Myocyte (in vitro differentiated cells): ENCODE data around the gene ONECUT3. TPM values are rescaled to one million over a fixed set of nuclear protein-coding genes. Genes with fewer than 3 reads are reported as not detected.

Source experiments
- DNase-seq: peaks from one replicate; pipeline ENCODE4 v3.0.0-alpha.2; 2012; ENCODE audit warnings: low read depth
- total RNA-seq: library from RNA; depleted of rRNA; stranded (reverse); fragments of >200 nt; gene quantifications from 2 replicates; pipeline ENCODE4 v1.2.3, GENCODE V29; 2014

The ONECUT3 gene
- total RNA-seq, 1 donor from 2014 or later: not detected

DNA sequence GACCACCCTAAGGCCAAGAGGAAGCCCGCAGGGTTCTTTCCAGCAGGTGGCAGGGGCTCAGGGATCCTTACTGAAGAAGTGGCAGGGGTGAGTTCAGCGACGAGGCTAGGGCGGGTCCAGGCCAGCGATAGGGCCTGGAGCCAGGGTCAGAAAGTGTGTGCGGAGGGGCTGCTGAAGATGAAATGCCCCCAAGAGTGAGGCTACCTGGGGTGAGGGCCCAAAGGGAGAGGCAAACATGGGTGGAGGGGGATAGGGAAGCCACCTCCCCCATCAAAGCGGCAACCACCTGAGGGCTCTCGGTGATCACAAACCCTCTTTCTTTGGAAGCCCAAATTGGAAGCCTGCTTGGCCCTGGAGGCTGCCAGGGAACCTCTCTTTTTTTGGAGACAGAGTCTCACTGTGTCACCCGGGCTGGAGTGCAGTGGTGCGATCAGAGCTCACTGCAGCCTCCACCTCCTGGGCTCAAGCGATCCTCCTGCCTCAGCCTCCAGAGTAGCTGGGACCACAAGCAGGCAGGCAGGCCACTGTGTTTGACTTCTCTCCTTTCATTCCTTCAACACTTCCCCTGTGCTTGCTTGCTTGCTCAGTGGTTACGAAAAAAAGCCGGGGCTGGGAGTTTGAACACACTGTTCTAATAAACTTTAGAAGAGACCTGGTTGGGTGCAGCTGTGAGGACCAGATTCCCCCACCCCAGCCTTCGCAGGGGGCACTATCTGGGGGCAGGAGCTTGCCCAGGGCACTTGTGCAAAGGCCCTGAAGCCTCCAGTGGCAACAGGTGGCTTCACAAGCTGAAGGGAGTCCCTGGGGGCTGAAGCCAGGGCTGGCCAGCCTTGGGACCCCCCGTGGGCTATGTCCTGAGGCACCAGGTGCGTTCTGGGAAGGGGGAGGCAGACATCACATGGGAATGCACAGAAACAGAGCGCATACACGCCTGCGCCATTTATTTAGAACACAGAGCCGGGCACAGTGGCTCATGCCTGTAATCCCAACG lies 60.2 kb downstream of the ONECUT3 start:
- DNase-seq: no peak

DNA sequence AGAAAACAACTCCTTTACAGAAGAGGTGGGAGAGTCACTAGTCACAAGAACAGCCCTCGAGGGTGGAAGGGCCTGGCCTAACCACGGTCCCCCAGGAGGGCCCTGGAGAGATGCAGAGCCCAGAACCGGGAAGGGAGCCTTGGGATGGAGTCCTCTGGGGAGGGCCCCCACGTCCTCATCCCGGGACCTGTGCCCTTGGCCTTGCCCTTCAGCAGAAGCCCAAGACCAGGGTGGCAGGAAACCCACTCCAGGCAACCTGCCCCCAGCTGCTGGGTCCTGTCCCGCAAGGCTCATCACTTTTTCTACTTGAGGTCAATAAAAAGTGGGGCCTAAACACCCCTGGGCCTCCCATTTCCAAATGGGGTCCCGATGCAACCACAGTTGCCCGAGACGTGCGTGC lies 61.1 kb downstream of the ONECUT3 start:
- no peak for DNase-seq

DNA sequence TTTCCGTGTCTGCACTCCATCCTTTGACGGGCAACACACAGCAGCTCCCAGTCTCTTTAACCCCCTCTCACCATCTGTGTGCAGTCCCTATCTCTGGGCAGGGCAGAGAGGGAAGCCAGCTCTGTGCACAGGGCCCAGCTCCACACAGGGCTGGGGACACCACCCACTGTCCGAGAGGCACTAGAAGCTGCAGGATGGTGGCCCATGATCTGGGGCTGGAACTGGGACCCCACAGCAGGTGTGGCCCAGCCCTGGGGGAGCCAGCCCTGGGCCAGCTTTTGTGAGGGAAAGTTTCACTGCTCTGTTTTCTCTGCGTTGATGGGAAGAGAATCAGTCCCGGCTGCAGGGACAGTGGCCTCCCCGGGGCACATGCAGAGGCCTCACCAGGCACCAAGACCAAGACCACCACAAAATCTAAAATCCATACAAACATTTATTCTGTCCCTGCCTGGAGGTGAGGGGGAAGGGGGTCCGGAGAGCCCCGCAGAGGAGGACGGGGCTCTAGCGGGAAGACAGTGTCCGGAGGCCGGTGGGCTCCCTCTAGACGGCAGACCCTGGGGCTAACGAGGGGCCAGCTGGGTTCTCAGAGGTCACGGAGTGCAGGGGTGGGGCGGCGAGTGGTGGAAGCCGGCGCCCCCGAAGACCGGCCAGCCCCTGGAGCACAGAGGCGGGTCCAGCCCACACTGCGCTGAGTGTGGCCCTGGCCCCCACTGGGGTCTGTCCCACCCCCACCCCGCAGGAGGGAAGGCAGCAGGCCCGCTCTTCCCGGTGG lies 61.7 kb downstream of the ONECUT3 start:
- DNase-seq: no peak

DNA sequence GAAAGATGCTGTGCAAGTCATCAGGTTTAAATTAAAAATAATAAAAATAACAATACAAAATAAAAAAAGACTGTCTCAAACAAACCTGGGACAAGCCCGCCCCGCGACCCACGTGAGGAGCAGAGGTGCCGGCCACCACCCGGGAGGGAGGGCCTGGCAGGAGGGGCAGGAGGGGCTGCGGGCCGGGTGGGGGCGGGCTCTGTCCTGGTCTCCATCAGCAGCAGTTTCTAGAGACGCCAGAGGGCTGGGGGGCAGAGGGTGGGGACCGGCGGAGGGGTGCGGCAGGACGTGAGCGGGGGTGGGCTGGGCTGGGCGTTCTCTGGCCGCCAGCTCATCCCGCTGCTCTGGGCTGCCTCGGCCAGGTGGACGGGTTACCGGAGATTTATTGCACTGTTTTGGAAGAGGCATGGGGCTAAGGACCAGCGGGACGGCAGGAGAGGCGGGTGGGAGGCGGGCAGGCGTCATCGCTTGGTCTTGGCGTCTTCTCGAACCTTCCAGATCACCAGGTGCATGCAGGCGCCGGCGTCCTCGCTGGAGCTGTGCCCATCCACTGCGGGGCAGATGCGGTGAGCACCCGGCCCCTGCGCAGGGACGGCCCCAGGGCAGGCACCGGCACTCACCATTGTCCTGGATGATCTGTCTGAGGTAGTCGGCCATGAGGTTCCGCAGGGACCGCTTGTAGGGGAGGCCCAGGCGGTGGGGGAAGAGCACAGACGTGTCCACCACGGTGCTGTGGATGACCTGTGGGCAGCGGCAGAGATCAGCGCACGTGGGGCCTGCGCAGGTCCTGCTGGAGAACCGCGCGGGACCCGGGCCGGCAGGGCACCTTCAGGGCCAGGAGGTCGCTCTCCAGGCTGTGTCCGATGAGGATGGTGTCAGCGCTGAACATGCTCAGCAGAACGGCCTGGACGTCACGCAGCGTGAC lies 62.6 kb downstream of the ONECUT3 start:
- DNase-seq: no peak

DNA sequence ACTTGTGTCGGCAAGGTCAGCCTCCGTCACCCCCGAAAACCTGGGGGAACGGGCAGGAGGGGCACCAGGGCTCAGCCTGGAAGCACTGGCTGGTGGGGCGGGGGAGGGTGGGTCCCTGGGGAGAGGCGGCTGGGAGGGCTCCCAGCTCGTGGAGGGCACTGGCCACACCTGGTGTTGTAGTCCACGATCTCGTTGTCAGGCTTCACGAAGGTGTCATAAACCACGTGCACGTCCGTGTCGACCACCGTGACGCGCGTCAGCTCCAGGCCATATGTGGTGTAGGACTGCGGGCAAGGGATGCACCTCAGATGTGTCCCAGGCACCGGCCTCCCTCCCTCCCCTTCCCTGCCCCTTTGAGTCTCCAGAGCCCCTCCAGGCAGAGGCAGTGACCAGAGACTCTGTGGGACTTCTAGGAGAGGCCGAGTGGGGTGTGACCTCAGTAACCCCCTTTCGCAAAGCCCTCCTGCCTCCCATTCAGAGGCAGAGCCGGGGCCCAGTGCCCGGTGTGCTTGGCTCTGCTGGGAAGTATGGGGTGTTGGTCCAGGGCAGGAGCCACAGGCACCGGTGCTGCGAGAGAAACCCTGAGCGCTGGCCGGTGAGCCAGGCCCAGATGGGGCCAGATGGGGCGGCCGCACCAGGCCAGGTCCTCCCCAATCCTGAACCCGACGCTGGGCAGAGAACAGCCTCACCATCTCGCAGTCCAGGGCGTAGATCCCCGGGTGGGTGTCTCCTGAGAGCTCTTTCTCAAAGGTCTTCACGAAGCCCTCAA lies 63.4 kb downstream of the ONECUT3 start:
- DNase-seq: no peak

DNA sequence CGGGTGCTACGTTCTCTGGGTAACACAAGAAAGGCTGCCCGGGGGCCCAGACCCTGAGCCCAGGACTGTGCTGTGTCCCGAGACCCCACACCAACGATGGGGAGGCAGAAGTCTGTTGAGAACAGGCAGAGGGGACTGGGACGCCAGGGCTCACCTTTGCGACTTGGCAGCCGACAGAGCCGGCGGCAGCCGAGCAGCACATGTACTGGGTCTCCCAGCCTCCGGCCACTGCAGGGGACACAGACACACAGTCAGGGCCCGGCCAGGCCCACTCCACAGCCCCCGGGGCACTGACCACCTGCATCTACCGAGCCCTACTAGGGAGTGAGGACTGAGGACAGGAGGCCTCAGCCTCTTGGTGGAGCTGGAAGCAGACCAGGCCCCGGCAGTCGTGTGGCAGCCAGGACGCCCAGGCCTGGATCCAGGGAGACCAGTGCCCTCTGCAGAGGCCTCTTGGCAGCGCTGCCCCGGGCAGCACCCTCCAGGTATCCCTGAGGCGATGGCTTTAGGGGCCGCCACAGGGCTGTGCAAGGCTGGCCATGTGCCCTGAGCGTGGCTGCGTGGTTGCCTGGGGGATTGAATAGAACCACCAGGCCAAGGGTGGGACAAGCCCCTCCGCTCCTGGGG lies 64.4 kb downstream of the ONECUT3 start:
- DNase-seq: no peak

DNA sequence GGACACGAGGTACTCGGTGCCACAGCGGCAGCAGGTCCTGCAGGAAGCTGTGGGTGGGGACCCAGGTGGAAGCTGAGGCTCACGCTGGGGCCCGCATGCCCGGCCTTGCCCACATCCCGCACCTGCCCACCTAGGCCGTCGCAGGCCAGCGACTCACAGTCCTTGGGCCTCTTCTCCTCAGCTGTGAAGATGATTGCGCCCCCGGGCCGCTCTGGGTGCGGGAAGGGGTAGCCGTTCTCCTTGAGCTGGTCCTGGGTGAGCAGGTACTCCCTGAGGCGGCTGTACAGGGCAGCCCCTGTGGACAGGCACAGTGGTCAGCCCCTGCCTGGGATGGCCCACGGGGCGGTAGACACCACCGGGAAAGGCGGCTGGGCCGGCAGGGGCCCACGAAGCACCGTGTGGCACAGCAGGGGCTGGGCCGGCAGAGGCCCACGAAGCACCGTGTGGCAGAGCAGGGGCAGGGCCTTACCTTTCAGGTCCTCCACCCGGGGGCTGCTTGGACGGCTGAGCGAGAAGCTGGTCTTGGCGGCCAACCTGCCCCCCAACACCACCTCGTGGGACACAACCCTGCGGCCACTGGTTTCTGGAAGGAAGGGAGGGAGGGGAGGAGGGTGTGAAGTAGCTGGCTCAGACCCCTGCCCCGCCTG lies 65.4 kb downstream of the ONECUT3 start:
- no peak for DNase-seq

DNA sequence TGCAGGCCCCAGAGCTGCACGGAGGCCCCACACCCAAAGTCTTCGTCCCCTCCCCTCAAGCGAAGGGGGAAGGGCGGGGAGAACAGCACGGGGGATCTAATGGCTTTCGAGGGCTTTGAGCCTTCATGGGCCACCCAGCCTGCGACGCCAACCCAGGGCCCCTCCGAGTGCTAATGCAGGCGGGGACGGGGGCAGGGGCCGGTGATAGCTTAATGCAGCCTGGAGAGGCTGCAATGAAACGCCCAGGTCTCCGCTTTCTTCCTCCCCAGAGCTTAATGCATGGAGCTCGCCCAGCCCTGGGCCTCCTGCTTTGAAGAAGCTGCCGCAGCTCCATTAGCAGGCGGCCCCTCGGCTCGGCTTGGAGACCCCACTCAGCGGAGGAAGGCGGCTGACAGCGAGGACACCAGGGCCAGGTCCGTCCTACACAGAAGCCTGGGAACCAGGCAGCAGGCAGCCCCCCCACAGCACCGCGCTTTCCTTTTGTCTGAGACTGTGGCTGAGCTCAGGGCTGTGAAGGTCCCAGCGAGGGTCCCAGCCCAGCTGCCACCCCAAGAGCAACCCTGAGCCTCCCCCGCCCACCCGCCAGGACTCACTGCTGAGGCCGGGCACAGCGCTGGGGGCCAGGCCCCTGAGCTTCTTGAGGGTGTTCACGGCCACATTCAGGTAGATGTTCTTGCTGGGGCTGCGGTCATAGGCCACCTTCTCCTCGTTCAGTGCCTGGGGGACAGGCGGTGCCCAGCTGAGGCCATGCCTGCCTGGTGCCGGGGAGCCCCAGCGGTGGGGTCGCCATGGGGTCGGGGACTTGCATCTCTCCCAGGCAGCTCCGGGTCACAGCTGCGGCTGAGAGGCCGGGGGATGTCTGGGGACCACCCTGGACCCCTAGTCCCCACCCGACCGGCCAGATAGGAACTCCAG lies 66.3 kb downstream of the ONECUT3 start:
- DNase-seq: no peak

DNA sequence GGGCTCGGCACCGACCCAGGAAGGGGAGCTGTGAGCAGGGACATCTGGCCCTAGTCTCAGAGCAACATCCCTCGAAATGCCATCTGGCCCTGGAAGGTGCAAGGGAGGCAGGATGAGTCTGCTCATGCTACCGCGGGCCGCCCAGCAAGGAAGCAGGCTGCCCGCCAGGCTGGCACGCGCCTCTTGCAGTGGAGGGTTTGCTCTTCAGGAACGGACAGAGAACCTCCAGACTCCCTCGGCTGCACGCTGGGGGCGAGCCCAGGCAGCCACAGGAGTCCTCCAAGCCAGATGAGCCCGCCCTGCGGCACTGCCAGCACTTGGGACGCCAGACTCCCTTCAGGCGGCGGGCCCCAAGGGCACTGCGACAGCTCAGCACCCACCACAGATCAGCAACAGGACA lies 68.9 kb downstream of the ONECUT3 start:
- no peak for DNase-seq

DNA sequence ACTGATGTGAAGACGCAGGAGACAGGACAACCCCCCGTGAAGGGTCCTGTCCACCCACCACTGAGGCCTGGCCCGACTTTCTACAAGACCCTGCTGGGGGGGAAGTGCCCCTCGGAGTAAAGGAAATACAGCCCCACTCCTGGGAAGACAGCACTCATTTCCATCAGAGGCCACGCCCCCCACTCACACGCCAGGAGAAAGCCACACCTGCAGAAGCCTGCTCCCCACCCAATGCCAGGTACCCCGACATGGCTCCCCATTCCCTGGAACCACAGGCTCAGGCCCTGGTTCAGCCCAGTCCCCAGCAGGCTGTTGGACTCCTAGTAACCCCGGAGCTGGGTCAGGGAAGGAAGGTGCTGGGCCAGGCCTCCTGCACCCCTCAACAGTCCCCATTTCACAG lies 69.7 kb downstream of the ONECUT3 start:
- no peak for DNase-seq

DNA sequence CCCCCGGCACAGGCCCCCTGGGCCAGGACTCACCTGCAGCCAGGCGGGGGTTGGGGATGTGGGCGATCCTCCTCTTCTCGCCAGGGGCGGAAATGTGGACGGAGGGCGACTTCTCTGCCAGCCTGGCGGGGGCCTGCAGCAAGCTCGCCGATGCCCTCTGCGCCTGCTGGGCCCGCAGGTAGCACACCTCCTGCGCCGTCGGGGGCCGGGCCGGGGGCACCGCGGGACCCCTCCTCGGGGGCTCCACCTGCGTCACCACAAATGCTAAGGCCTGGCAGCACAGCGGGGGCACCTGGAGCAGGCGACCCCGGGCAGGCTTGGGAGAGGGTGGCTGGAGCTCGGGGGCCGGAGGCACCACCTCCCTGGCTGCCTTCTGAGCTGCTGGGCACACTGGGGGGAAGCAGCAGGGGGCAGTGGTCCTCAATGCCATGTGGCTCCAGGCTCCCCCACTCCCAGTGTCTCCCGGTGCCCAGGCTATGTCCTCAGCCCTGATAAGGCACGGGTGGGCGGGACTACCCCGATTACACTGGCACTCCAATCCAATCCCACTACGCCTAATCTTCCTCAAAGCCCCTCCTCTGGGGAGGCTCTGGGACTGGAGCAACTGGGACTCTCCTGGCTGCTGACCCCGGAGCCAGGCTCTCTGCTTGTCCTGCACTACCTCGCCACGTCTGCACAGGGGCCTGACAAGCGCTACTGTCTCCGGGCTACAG lies 70.4 kb downstream of the ONECUT3 start:
- no peak for DNase-seq

DNA sequence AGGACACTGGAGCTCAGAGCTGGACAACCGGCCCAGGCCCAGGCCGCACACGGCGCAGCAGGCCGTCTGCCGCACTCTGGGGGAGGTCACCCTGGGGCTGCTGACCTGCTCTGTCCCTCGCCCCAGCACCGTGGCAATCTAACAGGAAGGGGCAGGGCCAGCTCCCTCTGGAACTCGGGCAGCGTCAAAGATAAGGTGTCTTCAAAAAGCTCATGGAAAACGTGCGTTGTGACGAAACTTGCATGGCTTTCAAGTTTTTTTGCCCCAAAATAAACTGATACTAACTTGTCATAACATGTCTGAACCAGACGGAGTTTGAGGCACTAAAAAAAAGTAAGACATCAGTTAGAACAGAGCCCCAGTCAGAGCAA lies 70.9 kb downstream of the ONECUT3 start:
- no peak for DNase-seq

DNA sequence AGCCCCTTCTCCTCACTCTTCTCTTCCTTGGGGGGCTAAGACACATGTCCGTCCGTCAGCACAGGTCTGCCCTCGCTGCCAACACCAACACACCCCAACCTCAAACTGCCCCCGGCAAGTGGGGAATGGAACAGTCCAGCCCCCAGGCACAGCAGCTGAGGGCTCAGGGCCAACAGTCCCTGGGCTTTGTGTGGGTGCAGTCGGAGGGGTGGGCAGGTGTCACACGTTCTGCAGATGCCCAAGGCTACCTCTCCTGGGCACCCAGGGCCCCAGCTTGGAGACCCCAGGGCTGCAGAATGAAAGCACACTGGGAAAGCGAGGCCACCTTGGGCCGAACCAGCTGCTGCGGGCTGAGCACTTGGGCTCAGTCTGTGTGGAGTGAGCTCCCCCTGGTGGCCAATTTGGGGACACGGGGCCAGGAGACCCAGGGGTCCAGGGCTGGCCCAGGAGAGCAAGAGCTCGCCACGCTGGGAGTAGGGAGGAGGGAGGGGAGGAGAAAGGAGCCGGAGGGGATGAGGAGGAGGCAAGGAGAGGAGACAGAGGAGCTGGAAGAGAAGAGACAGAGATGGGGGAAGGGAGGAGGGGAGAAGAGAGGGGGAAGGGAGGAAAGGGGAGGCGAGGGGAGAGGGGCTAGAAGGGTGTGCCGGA lies 72.7 kb downstream of the ONECUT3 start:
- peak; percentile 74 for DNase-seq

DNA sequence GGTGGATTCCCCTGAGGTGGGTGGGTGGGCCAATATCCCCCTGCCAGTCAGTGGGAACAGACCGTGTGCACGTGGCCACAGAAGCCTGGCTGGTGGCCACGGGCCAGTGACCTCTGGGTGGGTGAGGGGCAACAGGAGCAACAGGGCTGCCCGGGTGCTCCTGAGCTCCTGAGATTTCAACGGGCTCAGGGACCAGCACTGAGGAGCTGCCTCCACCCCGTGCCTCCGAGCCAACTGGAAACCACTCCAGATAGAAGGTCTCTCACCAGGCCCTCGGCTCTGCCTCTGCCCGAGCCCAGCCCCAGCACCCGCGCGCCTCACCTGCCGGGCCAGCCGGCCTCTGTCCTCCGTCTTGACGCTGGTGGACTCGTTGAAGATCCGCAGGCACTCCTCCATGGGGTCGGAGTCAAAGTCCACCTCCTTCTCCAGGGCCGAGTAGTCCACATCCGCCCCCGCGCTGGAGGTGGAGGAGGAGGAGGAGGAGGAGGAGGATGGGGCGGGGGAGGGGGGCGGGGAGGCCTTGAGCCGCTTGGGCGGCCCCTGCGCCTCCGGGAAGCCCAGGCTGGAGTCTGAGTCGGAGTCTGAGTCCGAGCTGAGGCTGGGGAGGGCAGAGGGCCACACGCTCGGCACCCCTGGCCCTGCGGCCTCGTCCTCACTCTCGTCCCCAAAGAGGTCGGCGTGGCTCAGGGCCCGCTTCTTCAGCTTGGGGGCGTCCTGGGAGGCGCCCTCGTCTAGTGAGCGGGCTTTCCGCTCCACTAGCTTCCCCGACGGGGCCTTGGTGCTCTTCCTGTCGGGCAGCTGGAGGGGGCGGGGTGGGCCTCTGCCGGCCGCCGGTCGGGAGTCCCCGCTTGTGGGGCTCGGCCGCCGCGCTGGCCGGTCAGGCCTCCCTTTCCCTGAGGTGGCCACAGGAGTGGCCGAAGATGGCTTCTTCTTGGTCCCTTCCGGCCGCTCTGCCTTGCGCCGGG lies 73.5 kb downstream of the ONECUT3 start:
- DNase-seq: no peak

DNA sequence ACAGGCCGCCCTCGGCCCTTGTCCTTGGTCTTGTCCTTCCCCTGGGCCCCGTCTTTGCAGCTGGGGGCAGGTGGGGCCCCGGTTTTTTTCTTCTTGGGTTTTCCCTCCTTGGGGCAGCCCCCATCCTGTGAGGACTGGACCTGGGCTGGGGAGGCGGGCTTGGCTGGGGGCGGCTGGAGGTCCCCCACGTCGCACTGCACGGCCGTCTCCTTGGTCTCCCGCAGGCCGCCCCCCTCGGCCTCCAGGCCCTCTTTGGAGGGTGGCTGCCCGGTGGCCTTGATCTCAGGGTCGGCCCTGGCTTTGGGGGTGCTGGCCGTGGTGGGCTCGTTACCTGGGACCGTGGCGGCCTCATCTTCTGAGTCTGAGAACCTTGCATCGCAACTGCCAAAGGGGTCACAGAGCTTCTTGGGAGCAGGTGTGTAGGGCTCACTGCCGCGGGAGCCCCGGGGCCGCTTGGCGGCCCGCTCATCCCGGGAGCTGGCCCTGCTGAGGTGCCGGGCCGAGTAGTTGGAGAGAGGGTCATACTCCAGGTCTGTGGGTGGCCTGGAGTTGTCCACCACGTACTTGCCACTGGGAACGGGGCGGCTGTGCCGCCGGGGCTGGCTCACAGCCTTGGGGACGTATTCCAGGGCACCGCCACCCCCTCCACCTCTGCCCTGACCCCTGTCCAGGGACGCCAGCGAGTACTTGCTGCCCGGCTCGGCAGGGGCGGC lies 74.4 kb downstream of the ONECUT3 start:
- DNase-seq: no peak
